NCI-H187 treated with DMSO at 0.1 percent for 48 hours (cell line): ENCODE measurements around the gene GRIA4.

Experiments
- DNase-seq: peaks from one replicate; lab custom pipeline; 2025; lab: John Stamatoyannopoulos, UW

GRIA4 gene

GRCh38 chr11:105609832-105610781 is at the start of gene GRIA4:
TSS of gene GRIA4 (plus strand) at chr11:105610073. CDS start at chr11:105610998, 925 bp downstream.
- DNase-seq: no peak

GRCh38 chr11:105573091-105573490 is 36.8 kb upstream of the GRIA4 start:
- no peak for DNase-seq

GRCh38 chr11:105574974-105575373 is 34.9 kb upstream of the GRIA4 start:
- no peak for DNase-seq

GRCh38 chr11:105577641-105578040 is 32.2 kb upstream of the GRIA4 start:
- no peak for DNase-seq

GRCh38 chr11:105579111-105579510 is 30.8 kb upstream of the GRIA4 start:
- DNase-seq: no peak

GRCh38 chr11:105582497-105582896 is 27.4 kb upstream of the GRIA4 start:
- DNase-seq: no peak

- DNase-seq: no peak
These were observed 21.9 kb upstream of the GRIA4 start for GRCh38 chr11:105588001-105588400.

- no peak for DNase-seq
These were observed 20.5 kb upstream of the GRIA4 start for GRCh38 chr11:105589346-105589745.

GRCh38 chr11:105592035-105592434 is 17.8 kb upstream of the GRIA4 start:
- DNase-seq: no peak

- DNase-seq: no peak
These were observed 11.5 kb upstream of the GRIA4 start for GRCh38 chr11:105598371-105598770.

GRCh38 chr11:105603156-105603555 is 6.7 kb upstream of the GRIA4 start:
- no peak for DNase-seq

- no peak for DNase-seq
These were observed 512 bp upstream of the GRIA4 start for GRCh38 chr11:105609341-105609781.

- DNase-seq: no peak
These were observed 1.1 kb downstream of the GRIA4 start for GRCh38 chr11:105610871-105611571.

- DNase-seq: no peak
These were observed 1.9 kb downstream of the GRIA4 start for GRCh38 chr11:105611572-105612441.

GRCh38 chr11:105612771-105613170 is 2.9 kb downstream of the GRIA4 start:
- DNase-seq: no peak

GRCh38 chr11:105613183-105613582 is 3.3 kb downstream of the GRIA4 start:
- DNase-seq: no peak

GRCh38 chr11:105618343-105618955 is 8.6 kb downstream of the GRIA4 start:
- DNase-seq: no peak

- no peak for DNase-seq
These were observed 9.7 kb downstream of the GRIA4 start for GRCh38 chr11:105619556-105619955.

GRCh38 chr11:105622016-105622415 is 12.1 kb downstream of the GRIA4 start:
- no peak for DNase-seq

GRCh38 chr11:105632316-105632715 is 22.4 kb downstream of the GRIA4 start:
- DNase-seq: no peak

GRCh38 chr11:105635466-105635865 is 25.6 kb downstream of the GRIA4 start:
- DNase-seq: no peak

- no peak for DNase-seq
These were observed 26.6 kb downstream of the GRIA4 start for GRCh38 chr11:105636496-105636895.
